ENCODE data around the gene PAQR7. TPM values are rescaled to one million over a fixed set of nuclear protein-coding genes. Genes with fewer than 3 reads are reported as not detected.
A peak's percentile ranks its signal among the peaks of the same experiment; 100 is the strongest.

The PAQR7 gene
- total RNA-seq, 2 donors from 2014 or later = 5.2 to 6.3 TPM

DNA sequence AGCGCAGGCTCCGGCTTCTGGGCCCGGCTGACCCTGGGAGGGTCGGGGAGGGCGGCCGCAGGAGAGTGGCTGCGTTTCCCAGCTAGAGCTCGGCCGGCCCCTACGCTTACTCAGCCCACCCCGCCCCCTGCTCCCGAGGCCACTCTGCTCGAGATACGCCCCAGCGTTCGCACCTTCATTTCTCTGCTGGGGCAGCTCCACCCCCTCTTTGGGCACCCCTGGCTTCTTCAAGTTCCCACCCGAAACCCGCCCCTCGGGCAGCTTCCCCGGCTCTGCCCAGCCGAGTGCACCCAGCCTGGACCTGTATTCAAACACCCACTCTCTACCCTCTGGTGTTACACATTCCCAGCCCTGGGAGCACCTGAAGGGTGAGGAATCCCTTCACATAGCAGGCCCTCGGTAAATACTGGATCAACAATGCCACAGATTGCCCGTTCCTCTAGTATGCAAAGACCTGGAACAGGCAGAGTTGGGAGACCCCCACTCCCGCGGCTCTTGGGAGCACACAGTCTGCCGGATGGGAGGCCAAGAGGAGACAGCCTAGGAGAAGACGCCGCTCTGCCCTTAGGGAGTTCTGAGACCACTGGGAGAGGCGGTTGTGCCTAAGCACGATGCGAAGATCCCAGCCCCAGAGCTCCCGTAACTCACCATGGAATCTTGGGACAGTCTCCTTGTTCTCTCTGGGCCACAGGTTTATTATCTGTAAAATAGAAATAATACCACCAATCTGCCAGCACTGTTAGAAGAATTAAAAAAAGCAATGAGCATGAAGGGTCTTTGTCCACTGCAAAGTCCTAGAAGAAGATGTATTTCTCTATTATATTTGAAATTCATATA lies 566 bp upstream of the PAQR7 start:
- Mint-ChIP-seq H3K27ac (peak overlapping the region in 1 of 2 donors; percentile 41), H3K9me3 (no peaks in the 10 kb centered on the region)

DNA sequence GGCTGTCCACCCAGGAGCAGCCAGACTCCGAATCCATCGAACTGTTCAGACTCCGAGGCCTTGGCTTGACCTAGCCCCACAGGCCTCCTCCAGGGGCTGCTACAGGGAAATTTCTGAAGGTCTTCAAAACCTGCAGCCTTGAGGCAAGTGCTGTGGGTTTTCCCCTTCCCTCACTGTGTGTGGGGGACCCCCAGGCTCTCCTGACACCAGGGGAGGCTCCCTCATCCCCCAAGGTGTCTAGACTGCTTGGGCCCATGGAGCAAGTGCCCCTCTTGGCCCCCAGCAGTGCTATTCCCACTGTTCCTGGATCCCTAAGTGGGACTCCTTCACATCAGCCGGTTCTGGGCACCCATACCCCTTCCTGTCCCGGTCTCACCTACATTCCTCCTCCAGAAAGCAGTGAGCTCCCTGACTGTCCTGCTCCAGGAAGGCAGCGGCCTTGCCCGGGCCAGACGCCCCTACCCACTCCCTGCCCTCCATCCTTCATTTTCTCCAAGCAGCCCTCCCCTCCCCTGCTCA lies 814 bp downstream of the PAQR7 start:
- Mint-ChIP-seq H3K27ac (no peak overlapping the region), H3K27me3 (no peaks in the 10 kb centered on the region)
- no peak for ATAC-seq

More for the DNA sequence above, 566 bp upstream of the PAQR7 start:
- Mint-ChIP-seq H3K4me1 (ENCODE audit: low read depth in 2 of 2) (peaks cover 4 to 7% of the 10 kb centered on the region in 2 donors), H3K4me3 (peak overlapping the region; percentile 83), H3K27me3 (no peaks in the 10 kb centered on the region), H3K36me3 (no peaks in the 10 kb centered on the region)
- DNase-seq (ENCODE audit: low spot score) = peak; percentile 60
- ATAC-seq = peak; percentile 53 to 72

DNA sequence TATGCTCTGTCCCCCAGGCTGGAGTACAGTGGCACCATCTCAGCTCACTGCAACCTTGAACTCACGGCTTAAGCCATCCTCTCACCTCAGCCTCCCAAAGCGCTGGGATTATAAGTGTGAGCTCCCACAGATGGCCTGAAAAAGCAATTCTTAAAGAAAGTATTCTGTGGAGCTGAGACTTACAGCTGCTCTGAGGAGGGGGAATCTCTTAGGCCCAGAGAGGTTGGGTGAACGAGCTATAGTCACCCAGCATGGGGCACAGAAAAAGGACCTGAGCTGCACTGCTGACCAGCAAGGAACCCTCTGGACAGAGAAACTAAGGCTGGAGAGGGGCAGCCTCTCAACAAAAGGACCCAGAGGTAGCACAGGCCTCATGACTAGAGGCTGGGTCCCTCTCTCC lies 1.3 kb downstream of the PAQR7 start:
- Mint-ChIP-seq H3K4me1 (ENCODE audit: low read depth in 2 of 2) (peaks cover 4 to 7% of the 10 kb centered on the region in 2 donors), H3K9me3 (no peaks in the 10 kb centered on the region), H3K4me3 (no peak overlapping the region), H3K36me3 (no peaks in the 10 kb centered on the region), H3K27ac (no peak overlapping the region), H3K27me3 (no peaks in the 10 kb centered on the region)
- ATAC-seq = no peak
- DNase-seq (ENCODE audit: low spot score) = no peak

More for the DNA sequence above, 814 bp downstream of the PAQR7 start:
- DNase-seq (ENCODE audit: low spot score) = no peak
- Mint-ChIP-seq H3K4me3 (peak overlapping the region; percentile 83), H3K36me3 (no peaks in the 10 kb centered on the region), H3K9me3 (no peaks in the 10 kb centered on the region), H3K4me1 (ENCODE audit: low read depth in 2 of 2) (peaks cover 4 to 7% of the 10 kb centered on the region in 2 donors)

DNA sequence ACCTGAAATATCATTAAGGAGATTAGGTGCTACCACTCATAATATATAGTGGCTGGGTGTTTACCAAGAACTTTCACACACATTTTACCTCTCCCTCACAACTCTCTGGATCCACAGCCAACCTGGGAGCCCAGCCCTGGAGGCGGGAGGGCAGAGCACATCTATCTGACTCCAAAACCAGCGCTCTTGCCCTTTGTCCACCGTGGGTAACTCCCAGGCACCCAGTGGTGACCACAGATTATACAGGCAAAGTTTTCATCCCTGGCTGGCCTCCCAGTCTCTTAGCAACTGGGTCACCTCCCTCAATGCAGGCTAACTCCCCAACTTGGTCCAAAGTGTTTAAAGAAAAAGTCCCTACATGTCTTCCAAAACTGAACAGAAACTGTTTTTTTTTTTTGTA lies 2.4 kb downstream of the PAQR7 start:
- ATAC-seq (no peak), DNase-seq (ENCODE audit: low spot score) (no peak)
- Mint-ChIP-seq H3K4me3 (no peak overlapping the region), H3K27me3 (no peaks in the 10 kb centered on the region), H3K4me1 (ENCODE audit: low read depth in 2 of 2) (peaks cover 4 to 7% of the 10 kb centered on the region in 2 donors), H3K9me3 (no peaks in the 10 kb centered on the region), H3K27ac (no peak overlapping the region), H3K36me3 (no peaks in the 10 kb centered on the region)

DNA sequence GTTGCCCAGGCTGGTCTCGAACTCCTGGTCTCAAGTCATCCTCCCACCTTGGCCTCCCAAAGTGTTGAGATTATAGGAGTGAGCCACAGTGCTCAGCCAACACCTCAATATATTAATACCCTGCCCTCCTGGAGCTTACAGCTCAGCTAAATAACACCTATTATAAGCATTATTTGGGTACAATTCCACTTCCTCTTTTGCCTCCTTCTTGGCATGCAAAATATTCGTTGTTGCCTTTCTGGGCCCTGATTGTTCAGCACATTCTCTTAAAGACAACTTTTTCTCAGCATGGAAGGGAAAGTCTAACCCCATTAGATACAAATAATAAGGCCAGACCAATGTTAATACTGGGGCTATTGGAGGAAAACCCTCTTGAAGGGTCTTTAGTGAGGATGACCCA lies 2.8 kb downstream of the PAQR7 start:
- peaks cover 4 to 7% of the 10 kb centered on the region in 2 donors for H3K4me1 Mint-ChIP-seq (ENCODE audit: low read depth in 2 of 2)
- H3K27me3 Mint-ChIP-seq = no peaks in the 10 kb centered on the region
- H3K27ac Mint-ChIP-seq = no peak overlapping the region
- H3K36me3 Mint-ChIP-seq = no peaks in the 10 kb centered on the region
- H3K9me3 Mint-ChIP-seq = no peaks in the 10 kb centered on the region
- DNase-seq (ENCODE audit: low spot score) (no peak), ATAC-seq (no peak)
- no peak overlapping the region for H3K4me3 Mint-ChIP-seq

DNA sequence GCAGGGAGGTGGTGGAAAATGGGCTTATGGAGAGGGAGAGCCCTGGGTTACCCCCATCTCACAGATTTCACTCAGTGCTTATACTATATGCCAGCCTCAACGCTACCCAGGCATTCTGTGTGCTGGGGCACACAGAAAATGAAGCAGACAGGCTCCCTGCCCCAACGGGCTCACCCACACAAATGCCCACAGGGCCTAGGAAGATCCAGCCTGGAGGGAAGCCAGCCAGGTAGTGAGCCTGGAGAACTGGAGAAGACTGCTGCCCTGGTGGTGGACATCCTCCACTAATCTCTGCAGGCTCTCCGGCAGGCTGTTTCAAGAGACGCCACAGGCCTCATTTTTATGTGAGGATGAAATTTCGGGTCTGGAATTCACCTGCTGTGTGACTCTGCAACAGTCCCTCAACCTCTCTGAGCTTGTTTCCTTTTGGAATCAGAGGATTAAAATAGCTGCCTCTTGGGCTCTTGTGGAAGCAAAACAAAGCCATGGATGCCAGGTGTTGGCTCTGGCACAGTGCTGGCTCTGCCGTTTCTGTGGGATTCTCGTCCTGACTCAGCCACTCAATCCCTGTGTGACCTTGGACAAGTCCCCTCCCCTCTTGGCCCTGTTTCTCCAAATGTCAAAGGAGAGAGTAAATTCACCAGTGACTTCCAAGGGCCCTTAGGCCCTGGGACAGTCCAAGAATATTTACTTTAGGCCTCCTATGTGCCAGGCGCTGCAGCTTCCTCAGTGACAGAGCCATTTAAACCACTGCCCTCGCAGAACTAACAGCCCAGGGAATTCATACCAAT lies 3.6 kb downstream of the PAQR7 start:
- no peak overlapping the region for H3K4me3 Mint-ChIP-seq
- no peaks in the 10 kb centered on the region for H3K36me3 Mint-ChIP-seq
- H3K4me1 Mint-ChIP-seq (ENCODE audit: low read depth in 2 of 2) = peaks cover 4 to 7% of the 10 kb centered on the region in 2 donors
- H3K27me3 Mint-ChIP-seq = no peaks in the 10 kb centered on the region
- ATAC-seq = no peak
- H3K9me3 Mint-ChIP-seq = no peaks in the 10 kb centered on the region
- no peak for DNase-seq (ENCODE audit: low spot score)
- H3K27ac Mint-ChIP-seq = no peak overlapping the region

DNA sequence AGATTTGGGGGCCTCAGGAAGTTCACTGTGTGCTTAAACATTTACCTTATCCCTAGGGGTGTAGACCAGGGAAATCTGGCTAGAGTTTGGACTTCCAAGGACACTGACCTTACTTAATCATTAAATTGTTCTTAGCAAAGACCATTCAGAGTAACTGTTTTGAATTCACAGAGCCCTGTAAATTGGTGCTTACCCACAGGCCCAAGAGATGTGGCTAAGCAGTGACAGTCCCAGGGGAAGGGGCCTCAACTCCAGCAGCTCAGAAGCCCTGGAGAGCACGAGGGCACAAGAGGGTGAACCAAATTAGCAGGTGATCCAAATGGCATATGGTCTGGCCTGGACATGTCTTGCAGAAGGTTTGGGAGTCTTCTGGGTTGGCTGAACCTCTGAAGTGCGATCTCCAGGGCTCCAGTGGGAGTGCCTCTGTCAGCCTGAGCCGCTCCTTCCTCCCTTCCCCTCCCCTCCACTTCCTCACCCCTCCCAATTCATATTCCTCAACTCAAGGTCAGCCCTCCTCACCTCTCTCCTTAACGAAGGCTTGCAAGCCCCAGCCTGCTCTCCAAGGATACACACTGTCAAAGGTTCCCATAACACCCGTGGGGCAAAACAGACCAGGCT lies 4.3 kb downstream of the PAQR7 start:
- no peaks in the 10 kb centered on the region for H3K27me3 Mint-ChIP-seq
- DNase-seq (ENCODE audit: low spot score) (no peak), ATAC-seq (no peak)
- no peak overlapping the region for H3K27ac Mint-ChIP-seq
- no peaks in the 10 kb centered on the region for H3K9me3 Mint-ChIP-seq
- H3K36me3 Mint-ChIP-seq = no peaks in the 10 kb centered on the region
- no peak overlapping the region for H3K4me3 Mint-ChIP-seq
- peaks cover 4% of the 10 kb centered on the region in 2 donors for H3K4me1 Mint-ChIP-seq (ENCODE audit: low read depth in 2 of 2)

DNA sequence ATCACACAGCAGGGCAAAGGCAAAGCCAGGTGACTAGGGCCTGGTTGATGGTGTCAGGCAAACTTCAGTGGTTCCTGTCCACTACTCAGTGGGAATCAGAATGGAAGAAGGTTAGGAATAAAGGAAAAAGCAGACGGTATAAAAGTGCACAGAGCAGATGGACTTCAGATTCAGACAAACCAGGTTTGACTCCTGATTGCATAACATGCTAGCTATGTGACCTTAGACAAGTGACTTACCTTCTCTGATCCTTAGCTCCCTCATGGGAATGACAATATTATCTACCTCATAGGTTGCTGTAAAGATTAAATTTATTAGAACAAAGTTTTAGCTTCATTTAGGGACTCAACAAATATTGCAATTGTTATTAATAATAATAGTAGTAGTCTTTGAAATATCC lies 4.9 kb downstream of the PAQR7 start:
- no peaks in the 10 kb centered on the region for H3K9me3 Mint-ChIP-seq
- no peaks in the 10 kb centered on the region for H3K36me3 Mint-ChIP-seq
- no peak for DNase-seq (ENCODE audit: low spot score)
- no peak overlapping the region for H3K27ac Mint-ChIP-seq
- no peak for ATAC-seq
- H3K4me1 Mint-ChIP-seq (ENCODE audit: low read depth in 2 of 2) = peaks cover 4% of the 10 kb centered on the region in 2 donors
- H3K27me3 Mint-ChIP-seq = no peaks in the 10 kb centered on the region
- no peak overlapping the region for H3K4me3 Mint-ChIP-seq

DNA sequence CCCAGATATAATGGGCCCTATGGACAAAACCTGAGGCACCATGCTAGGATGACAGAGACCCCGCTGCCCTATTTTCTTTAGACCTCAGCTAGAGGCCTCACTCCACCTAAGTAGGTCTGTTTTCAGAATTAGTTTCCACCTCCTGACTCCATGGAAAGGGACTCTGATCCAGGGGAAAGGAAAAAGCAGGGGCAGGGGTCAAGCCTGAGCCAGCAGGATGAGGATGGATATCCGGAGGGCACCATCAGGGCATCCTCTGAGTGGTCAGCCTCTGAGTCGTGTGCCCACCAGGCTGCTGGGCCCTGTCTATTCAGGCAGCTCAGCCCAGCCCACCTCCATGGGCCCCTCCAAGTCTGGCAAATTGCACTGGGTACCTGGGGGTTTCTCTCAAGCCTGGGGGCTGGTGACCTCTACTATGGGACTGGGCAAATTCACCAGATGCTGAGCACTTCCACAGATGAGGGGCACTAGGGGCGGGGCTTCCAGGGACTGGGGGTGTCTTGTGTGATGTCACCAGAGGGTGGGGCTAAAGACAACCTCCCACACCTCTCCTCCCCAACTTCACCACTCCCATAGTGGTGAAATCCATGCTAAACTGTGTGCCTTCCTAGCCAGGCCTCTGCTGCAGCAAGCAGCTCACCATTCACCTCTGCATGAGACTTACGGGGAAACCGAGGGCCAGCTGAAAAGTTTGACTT lies 5.5 kb downstream of the PAQR7 start:
- Mint-ChIP-seq H3K4me3 (no peak overlapping the region), H3K4me1 (ENCODE audit: low read depth in 2 of 2) (peaks cover 3 to 4% of the 10 kb centered on the region in 2 donors), H3K36me3 (no peaks in the 10 kb centered on the region), H3K27me3 (no peaks in the 10 kb centered on the region), H3K9me3 (no peaks in the 10 kb centered on the region), H3K27ac (no peak overlapping the region)
- ATAC-seq (peak in 1 of 2 donors; percentile 19), DNase-seq (ENCODE audit: low spot score) (no peak)

DNA sequence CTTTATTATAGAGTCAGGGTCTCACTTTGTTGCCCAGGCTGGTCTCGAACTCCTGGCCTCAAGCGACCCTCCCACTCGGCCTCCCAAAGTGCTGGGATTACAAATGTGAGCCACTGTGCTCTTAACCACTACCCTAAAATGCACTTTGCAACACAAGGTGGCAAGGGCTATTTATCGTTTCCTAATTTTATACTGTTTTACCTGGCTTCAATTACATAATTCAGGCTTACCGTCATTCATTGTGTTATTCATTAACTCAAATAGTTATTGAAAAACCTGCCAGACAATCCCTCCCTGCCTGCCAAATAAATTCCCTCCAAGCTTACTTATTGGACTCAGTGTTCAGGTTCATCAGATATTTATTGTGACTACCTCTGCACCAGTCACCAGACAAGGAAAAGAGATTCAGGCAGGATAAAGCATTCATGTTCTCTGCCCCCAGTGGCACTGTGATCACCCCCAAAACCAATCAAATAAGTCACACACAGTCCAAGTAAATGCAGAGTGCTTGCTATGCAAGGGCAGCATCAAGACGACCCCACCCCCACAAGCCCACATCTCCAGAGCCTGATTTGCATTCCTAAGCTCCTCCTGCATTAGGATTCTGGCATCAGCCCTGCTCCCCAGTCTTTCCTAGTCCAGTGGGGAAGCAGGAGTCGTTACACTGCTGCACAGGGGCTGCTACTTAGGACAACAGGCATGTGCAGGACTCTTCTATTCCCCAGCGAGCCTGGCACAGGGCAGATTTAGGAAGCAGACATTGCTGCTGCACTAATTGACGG lies 8.1 kb downstream of the PAQR7 start:
- no peak overlapping the region for H3K27ac Mint-ChIP-seq
- H3K4me3 Mint-ChIP-seq = no peak overlapping the region
- H3K9me3 Mint-ChIP-seq = no peaks in the 10 kb centered on the region
- H3K27me3 Mint-ChIP-seq = no peaks in the 10 kb centered on the region
- no peaks in the 10 kb centered on the region for H3K36me3 Mint-ChIP-seq
- DNase-seq (ENCODE audit: low spot score) = no peak
- ATAC-seq = no peak
- no peaks in the 10 kb centered on the region for H3K4me1 Mint-ChIP-seq (ENCODE audit: low read depth in 2 of 2)

DNA sequence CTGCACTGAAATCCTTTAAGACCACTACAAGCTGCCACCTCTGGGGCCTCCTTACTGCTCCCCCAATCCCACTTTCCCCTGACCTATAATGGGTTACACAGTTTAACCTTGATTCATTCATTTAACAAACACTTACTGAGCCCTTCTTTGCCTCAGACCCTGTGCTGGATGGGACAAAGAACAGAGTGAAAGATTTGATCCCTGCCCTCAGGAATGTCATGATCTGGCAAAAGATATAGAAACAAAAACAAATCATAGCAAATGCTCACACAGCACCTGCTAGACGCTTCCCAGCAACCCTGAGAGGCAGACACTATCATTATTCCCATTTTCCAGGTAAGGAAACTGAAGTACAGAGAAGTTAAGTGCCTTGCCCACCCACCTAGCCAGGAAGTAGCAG lies 9.2 kb downstream of the PAQR7 start:
- H3K4me3 Mint-ChIP-seq = no peak overlapping the region
- H3K4me1 Mint-ChIP-seq (ENCODE audit: low read depth in 2 of 2) = peaks cover 3 to 4% of the 10 kb centered on the region in 2 donors
- no peak for DNase-seq (ENCODE audit: low spot score)
- no peak for ATAC-seq
- H3K27me3 Mint-ChIP-seq = no peaks in the 10 kb centered on the region
- H3K36me3 Mint-ChIP-seq = no peaks in the 10 kb centered on the region
- no peaks in the 10 kb centered on the region for H3K9me3 Mint-ChIP-seq
- no peak overlapping the region for H3K27ac Mint-ChIP-seq

DNA sequence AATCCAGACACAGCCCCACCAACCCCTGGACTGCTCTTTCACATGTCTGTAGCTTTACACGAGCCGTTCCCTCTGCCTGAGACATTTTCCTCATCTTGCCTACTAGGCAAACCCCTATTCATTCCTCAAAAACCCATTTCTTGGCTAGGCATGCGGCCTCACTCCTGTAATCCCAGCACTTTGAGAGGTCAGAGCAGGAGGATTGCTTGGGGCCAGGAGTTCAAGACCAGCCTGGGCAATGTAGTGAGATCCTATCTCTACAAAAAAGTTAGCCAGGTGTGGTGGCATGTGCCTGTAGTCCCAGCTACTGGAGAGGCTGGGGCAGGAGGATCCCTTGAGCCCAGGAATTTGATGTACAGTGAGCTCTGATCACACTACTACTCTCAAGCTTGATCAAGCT lies 11.1 kb downstream of the PAQR7 start:
- H3K27me3 Mint-ChIP-seq = no peaks in the 10 kb centered on the region
- H3K9me3 Mint-ChIP-seq = no peaks in the 10 kb centered on the region
- ATAC-seq = no peak
- DNase-seq (ENCODE audit: low spot score) = no peak
- no peaks in the 10 kb centered on the region for H3K36me3 Mint-ChIP-seq
- H3K27ac Mint-ChIP-seq = no peak overlapping the region
- H3K4me1 Mint-ChIP-seq (ENCODE audit: low read depth in 2 of 2) = peaks cover 9 to 13% of the 10 kb centered on the region in 2 donors
- no peak overlapping the region for H3K4me3 Mint-ChIP-seq
